GM18498 (cell line): ENCODE results near the gene TRPM2.

Experiments used
- ATAC-seq: cut with Tn5 transposase; IDR thresholded peaks from one replicate; pipeline ENCODE4 v1.9.1; 2021; ENCODE audit warnings: mild to moderate bottlenecking, moderate library complexity; ENCODE audit not compliant: unreplicated experiment

Gene TRPM2

GRCh38 chr21:44321846-44322450, 31.5 kb upstream of the TRPM2 start:
- ATAC-seq: no peak

- no peak for ATAC-seq
These were observed 30.6 kb upstream of the TRPM2 start for GRCh38 chr21:44322621-44323325.

GRCh38 chr21:44323591-44323990, 29.8 kb upstream of the TRPM2 start:
- no peak for ATAC-seq

- ATAC-seq: no peak
These were observed 29.1 kb upstream of the TRPM2 start for GRCh38 chr21:44324106-44324853.

- no peak for ATAC-seq
These were observed 28.6 kb upstream of the TRPM2 start for GRCh38 chr21:44324854-44325107.

- ATAC-seq: no peak
These were observed 27.8 kb upstream of the TRPM2 start for GRCh38 chr21:44325386-44326271.

- no peak for ATAC-seq
These were observed 27.2 kb upstream of the TRPM2 start for GRCh38 chr21:44326272-44326647.

- no peak for ATAC-seq
These were observed 26.5 kb upstream of the TRPM2 start for GRCh38 chr21:44326716-44327602.

- no peak for ATAC-seq
These were observed 25.8 kb upstream of the TRPM2 start for GRCh38 chr21:44327603-44327974.

GRCh38 chr21:44328242-44328895, 25.1 kb upstream of the TRPM2 start:
- no peak for ATAC-seq

GRCh38 chr21:44329086-44329889, 24.1 kb upstream of the TRPM2 start:
- ATAC-seq: no peak

GRCh38 chr21:44329971-44330681, 23.3 kb upstream of the TRPM2 start:
- ATAC-seq: no peak

- no peak for ATAC-seq
These were observed 22.7 kb upstream of the TRPM2 start for GRCh38 chr21:44330698-44331097.

GRCh38 chr21:44331209-44331608, 22.2 kb upstream of the TRPM2 start:
- no peak for ATAC-seq

- ATAC-seq: no peak
These were observed 21.6 kb upstream of the TRPM2 start for GRCh38 chr21:44331650-44332307.

- no peak for ATAC-seq
These were observed 21.0 kb upstream of the TRPM2 start for GRCh38 chr21:44332383-44332782.

GRCh38 chr21:44332965-44333364, 20.5 kb upstream of the TRPM2 start:
- no peak for ATAC-seq
